GM12878 (cell line): ENCODE data around the gene KLHL1. TPM values are rescaled to one million over a fixed set of nuclear protein-coding genes. Genes with fewer than 3 reads are reported as not detected.

Experiments used
- ATAC-seq: fragments of 200-7000 bp; cut with Tn5 transposase; 3 replicates; pipeline ENCODE4 v1.9.1; 2020; ENCODE audit warnings: mild to moderate bottlenecking, moderate library complexity
- BruUV-seq: library from RNA; stranded (reverse); fragments of 400-500 nt; replicated peaks from 2 replicates; lab custom pipeline; 2021; lab: Mats Ljungman, UMichigan
- CTCF ChIA-PET: fragments of 300-600 bp; sonication (Branson Sonifier 250); formaldehyde crosslinking; extraction: SDS; loops from one replicate; lab custom pipeline; 2021; ENCODE audit warnings: inconsistent platforms; lab: Yijun Ruan, JAX
- POLR2A ChIA-PET: fragments of 350-600 bp; formaldehyde crosslinking; extraction: SDS; loops from one replicate; lab custom pipeline; 2021; ENCODE audit warnings: inconsistent platforms; lab: Charles Lee
- RAD21 ChIA-PET: fragments of 300-600 bp; sonication (Branson Sonifier 250); formaldehyde crosslinking; loops from one replicate; lab custom pipeline; 2023; ENCODE audit warnings: antibody characterized with exemption; ENCODE audit not compliant: unreplicated experiment; lab: Charles Lee
- SMC1A ChIA-PET: fragments of 300-600 bp; sonication (Branson Sonifier 250); formaldehyde crosslinking; loops from one replicate; lab custom pipeline; 2023; ENCODE audit not compliant: unreplicated experiment, uncharacterized antibody; lab: Charles Lee
- DNase-seq: peaks from one replicate; pipeline ENCODE4 v3.0.0-alpha.2; 2011; ENCODE audit warnings: low read depth, low spot score
- FAIRE-seq: peaks from 3 replicates; lab custom pipeline; 2011; peaks lifted over from hg19 to GRCh38; lab: Jason Lieb, UNC
- H2AFZ ChIP-seq: 2 replicates; pipeline ENCODE4 v1.6.0; 2011; ENCODE audit warnings: low read depth, low read length, control low read depth; ENCODE audit not compliant: control insufficient read depth
- H3K27ac ChIP-seq: 2 replicates; pipeline ENCODE4 v1.5.1; 2011; ENCODE audit warnings: control low read depth; ENCODE audit not compliant: control insufficient read depth, insufficient read depth
- H3K27me3 ChIP-seq, 2 experiments: replicated peaks in 1 of 2; 2 replicates each; pipeline versions ENCODE4 v1.6.0 to v1.6.1; 2011; ENCODE audit warnings: low read length in 1 of 2; ENCODE audit not compliant: control insufficient read depth in 2 of 2, insufficient read depth in 2 of 2
- H3K36me3 ChIP-seq, 2 experiments: 2 replicates each; pipeline ENCODE4 v1.5.1; 2011; ENCODE audit warnings: low read length in 1 of 2; ENCODE audit not compliant: control insufficient read depth in 2 of 2, insufficient read depth in 2 of 2
- H3K4me1 ChIP-seq: 2 replicates; pipeline ENCODE4 v1.6.1; 2011; ENCODE audit warnings: mild to moderate bottlenecking, low read length, moderate library complexity, mixed read lengths; ENCODE audit not compliant: control insufficient read depth, insufficient read depth
- H3K4me2 ChIP-seq: 2 replicates; pipeline ENCODE4 v1.6.0; 2011; ENCODE audit warnings: control low read depth; ENCODE audit not compliant: control insufficient read depth, insufficient read depth
- H3K4me3 ChIP-seq: fragments of 200-600 bp; sonication (generic); 2 replicates; pipeline ENCODE4 v1.5.1; 2016
- H3K79me2 ChIP-seq: 2 replicates; pipeline ENCODE4 v1.6.0; 2011; ENCODE audit warnings: low read length; ENCODE audit not compliant: control insufficient read depth, insufficient read depth
- H3K9ac ChIP-seq: 2 replicates; pipeline ENCODE4 v1.8.0; 2011; ENCODE audit warnings: low read length, control low read depth, mixed read lengths; ENCODE audit not compliant: control insufficient read depth, insufficient read depth
- H3K9me3 ChIP-seq: replicated peaks from 3 replicates; pipeline ENCODE4 v1.5.1; 2011; ENCODE audit warnings: mild to moderate bottlenecking, low read length; ENCODE audit not compliant: control insufficient read depth, insufficient read depth
- H4K20me1 ChIP-seq: 2 replicates; pipeline ENCODE4 v1.6.0; 2011; ENCODE audit not compliant: control insufficient read depth, insufficient read depth
- BCL11A ChIP-seq: IDR thresholded peaks from 2 replicates; pipeline ENCODE4 v1.6.1; 2011; ENCODE audit warnings: low read depth, low read length
- CBX5 ChIP-seq: sonication (generic); IDR thresholded peaks from 2 replicates; pipeline ENCODE4 v1.6.1; 2016; ENCODE audit warnings: low read depth, moderate library complexity, mild to moderate bottlenecking, inconsistent platforms
- CHD2 ChIP-seq: IDR thresholded peaks from 2 replicates; pipeline ENCODE4 v1.6.1; 2011; ENCODE audit warnings: low read depth, low read length, improper control_type of control experiment, borderline replicate concordance
- EGR1 ChIP-seq, 2 experiments: IDR thresholded peaks; 1 replicate in 1 of 2; 2 replicates in 1 of 2; pipeline ENCODE4 v1.6.1; 2011 to 2012; ENCODE audit warnings: low read depth in 2 of 2, low read length in 2 of 2, borderline replicate concordance in 1 of 2, mild to moderate bottlenecking in 1 of 2, moderate library complexity in 1 of 2
- EP300 ChIP-seq, 2 experiments: fragments of 150-350 bp in 1 of 2; IDR thresholded peaks; 2 replicates each; pipeline ENCODE4 v1.6.1; 2011 to 2012; ENCODE audit warnings: low read depth in 2 of 2, low read length in 2 of 2, borderline replicate concordance in 1 of 2, improper control_type of control experiment in 1 of 2, inconsistent platforms in 1 of 2; ENCODE audit not compliant: control insufficient read depth in 1 of 2
- RB1 ChIP-seq: fragments of 450-650 bp; formaldehyde crosslinking; IDR thresholded peaks from 2 replicates; pipeline ENCODE4 v1.6.1; 2017; ENCODE audit warnings: mild to moderate bottlenecking, borderline replicate concordance
- SMAD5 ChIP-seq: IDR thresholded peaks from 2 replicates; pipeline ENCODE4 v1.6.1; 2016; ENCODE audit warnings: antibody characterized with exemption, low read depth
- TARDBP ChIP-seq: IDR thresholded peaks from 2 replicates; pipeline ENCODE4 v1.6.1; 2016; ENCODE audit warnings: borderline replicate concordance
- WGBS: methylation state at CpG from one replicate; pipeline ENCODE4 v1.1.6; 2016; ENCODE audit warnings: low lambda C conversion rate; ENCODE audit not compliant: insufficient replicate concordance, insufficient coverage; ENCODE audit errors: missing lambda C conversion rate; 5-methylcytosine and 5-hydroxymethylcytosine counted together
- in situ Hi-C: fragments of 300-500 bp; cut with MboI; formaldehyde crosslinking; loops from 9 replicates; pipeline ENCODE4 v1.14.3; 2018; ENCODE audit warnings: mixed read lengths
- intact Hi-C: fragments of 100-400 bp; cut with micrococcal nuclease; formaldehyde crosslinking; loops from one replicate; pipeline ENCODE4 v1.14.2; 2022; ENCODE audit not compliant: unreplicated experiment
- polyA plus RNA-seq, 11 experiments: library from polyadenylated mRNA; depleted of rRNA in 4 of 11; unstranded in 6 of 11; stranded (reverse) in 5 of 11; fragments of >200 nt; fragmentation: Nextera tagmentation in 4 of 11; fragmentation: Illumina TruSeq in 1 of 11; extraction: Ambion mirVana in 4 of 11; extraction: Trizol in 1 of 11; gene quantifications; 1 replicate in 1 of 11; 2 replicates in 10 of 11; pipeline versions ENCODE4 v1.2.1 to v1.2.3, GENCODE V29; 2011 to 2016; ENCODE audit warnings: inconsistent platforms in 2 of 11, missing spikeins in 2 of 11, low read depth in 1 of 11
- total RNA-seq, 4 experiments: library from RNA; depleted of rRNA in 3 of 4; stranded (reverse); fragments of >200 nt in 3 of 4; fragmentation: Illumina TruSeq in 1 of 4; extraction: Trizol in 1 of 4; gene quantifications; 2 replicates each; pipeline versions ENCODE4 v1.2.1 to v1.2.3, GENCODE V29; 2013 to 2021
- TF ChIP-seq, protein P1 (sequence below): fragments of 450-650 bp; IDR thresholded peaks from 2 replicates; pipeline ENCODE4 v1.6.1; 2017; ENCODE audit warnings: mild to moderate bottlenecking, moderate library complexity

The KLHL1 gene
- total and polyA plus RNA-seq, 10 of the 15 experiments (the other 5 are each of a cell fraction or from before 2014, with no cell fraction given), result 0.02 to 0.13 (median 0.05) TPM; not detected in 2

DNA sequence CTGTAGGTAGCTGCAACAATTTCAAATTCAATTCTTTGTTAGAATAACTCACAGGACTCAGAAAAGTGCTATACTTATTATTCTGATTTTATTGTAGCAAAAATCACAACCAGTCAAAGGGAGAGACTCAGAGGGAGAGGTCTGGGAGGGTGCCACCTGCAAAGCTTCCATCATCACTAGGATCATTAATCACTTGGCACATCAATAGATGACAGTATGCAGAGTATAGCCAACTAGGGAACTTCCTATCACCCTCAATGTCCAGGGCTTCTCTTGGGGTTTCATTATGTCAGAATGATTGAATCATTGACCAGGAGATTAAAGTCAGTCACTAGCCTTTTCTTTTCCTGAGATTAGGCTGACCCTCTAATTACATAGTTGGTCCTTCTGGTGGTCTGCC lies 432.0 kb downstream of the KLHL1 start:
- no TSS peak for BruUV-seq
- Histone ChIP-seq H3K79me2 (no peaks in the 10 kb centered on the region), H3K27ac (no peak overlapping the region), H3K4me3 (no peak overlapping the region), H4K20me1 (no peaks in the 10 kb centered on the region), H3K36me3 (no peaks in the 10 kb centered on the region)
- ChIA-PET RAD21 (interaction anchor here (1.4 kb wide), 1 partner anchor 7 kb away, joined by 6 read pairs; no protein-coding TSS in a partner anchor), CTCF (interaction anchor here (0.7 to 1.6 kb wide), 5 partner anchors 13 to 189 kb away, joined by 3 to 4 read pairs (median 3); no protein-coding TSS in a partner anchor), POLR2A (no interaction called here)
- in situ Hi-C loops, result no loop called here
- ATAC-seq, result peak; percentile 65
- no peak for TF ChIP-seq SMAD5
- TF ChIP-seq, protein P1, sequence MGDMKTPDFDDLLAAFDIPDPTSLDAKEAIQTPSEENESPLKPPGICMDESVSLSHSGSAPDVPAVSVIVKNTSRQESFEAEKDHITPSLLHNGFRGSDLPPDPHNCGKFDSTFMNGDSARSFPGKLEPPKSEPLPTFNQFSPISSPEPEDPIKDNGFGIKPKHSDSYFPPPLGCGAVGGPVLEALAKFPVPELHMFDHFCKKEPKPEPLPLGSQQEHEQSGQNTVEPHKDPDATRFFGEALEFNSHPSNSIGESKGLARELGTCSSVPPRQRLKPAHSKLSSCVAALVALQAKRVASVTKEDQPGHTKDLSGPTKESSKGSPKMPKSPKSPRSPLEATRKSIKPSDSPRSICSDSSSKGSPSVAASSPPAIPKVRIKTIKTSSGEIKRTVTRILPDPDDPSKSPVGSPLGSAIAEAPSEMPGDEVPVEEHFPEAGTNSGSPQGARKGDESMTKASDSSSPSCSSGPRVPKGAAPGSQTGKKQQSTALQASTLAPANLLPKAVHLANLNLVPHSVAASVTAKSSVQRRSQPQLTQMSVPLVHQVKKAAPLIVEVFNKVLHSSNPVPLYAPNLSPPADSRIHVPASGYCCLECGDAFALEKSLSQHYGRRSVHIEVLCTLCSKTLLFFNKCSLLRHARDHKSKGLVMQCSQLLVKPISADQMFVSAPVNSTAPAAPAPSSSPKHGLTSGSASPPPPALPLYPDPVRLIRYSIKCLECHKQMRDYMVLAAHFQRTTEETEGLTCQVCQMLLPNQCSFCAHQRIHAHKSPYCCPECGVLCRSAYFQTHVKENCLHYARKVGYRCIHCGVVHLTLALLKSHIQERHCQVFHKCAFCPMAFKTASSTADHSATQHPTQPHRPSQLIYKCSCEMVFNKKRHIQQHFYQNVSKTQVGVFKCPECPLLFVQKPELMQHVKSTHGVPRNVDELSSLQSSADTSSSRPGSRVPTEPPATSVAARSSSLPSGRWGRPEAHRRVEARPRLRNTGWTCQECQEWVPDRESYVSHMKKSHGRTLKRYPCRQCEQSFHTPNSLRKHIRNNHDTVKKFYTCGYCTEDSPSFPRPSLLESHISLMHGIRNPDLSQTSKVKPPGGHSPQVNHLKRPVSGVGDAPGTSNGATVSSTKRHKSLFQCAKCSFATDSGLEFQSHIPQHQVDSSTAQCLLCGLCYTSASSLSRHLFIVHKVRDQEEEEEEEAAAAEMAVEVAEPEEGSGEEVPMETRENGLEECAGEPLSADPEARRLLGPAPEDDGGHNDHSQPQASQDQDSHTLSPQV, result no peak
- TF ChIP-seq, all 136 proteins: peak for 0
- FAIRE-seq (no peak), DNase-seq (no peak)
- Histone ChIP-seq H3K4me1 (no peaks in the 10 kb centered on the region), H3K4me2 (no peak overlapping the region), H3K9me3 (no peaks in the 10 kb centered on the region), H2AFZ (no peak overlapping the region), H3K27me3 (no peaks in the 10 kb centered on the region), H3K9ac (no peak overlapping the region)
- intact Hi-C loops, result no loop called here
- SMC1A ChIA-PET, result interaction anchor here (0.8 to 1.8 kb wide), 6 partner anchors 9 to 87 kb away, joined by 3 to 8 read pairs (median 4); no protein-coding TSS in a partner anchor

DNA sequence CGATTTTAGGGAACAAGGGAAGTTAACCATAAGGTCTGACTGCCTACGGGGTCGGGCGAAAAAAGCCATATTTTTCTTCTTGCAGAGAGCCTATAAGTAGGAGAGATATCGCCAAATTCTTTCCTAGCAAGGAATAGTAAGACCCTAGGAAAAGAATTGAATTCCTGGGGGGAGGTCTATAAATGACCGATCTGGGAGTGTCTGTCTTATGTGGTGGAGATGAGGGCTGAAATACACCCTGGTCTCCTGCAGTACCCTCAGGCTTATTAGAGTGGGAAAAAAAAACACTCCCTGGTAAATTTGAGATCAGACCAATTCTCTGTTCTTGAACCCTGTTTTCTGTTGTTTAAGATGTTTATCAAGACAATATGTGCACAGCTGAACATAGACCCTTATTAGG lies 448.1 kb downstream of the KLHL1 start:
- intact Hi-C loops, result no loop called here
- Histone ChIP-seq H3K4me1 (no peaks in the 10 kb centered on the region), H2AFZ (no peak overlapping the region), H3K4me3 (no peak overlapping the region), H3K4me2 (no peak overlapping the region), H3K27ac (no peak overlapping the region), H3K27me3 (no peaks in the 10 kb centered on the region), H3K9me3 (no peaks in the 10 kb centered on the region), H3K36me3 (no peaks in the 10 kb centered on the region), H4K20me1 (no peaks in the 10 kb centered on the region), H3K9ac (no peak overlapping the region), H3K79me2 (no peaks in the 10 kb centered on the region)
- FAIRE-seq, result no peak
- POLR2A ChIA-PET, result no interaction called here
- TF ChIP-seq TARDBP, result no peak
- TF ChIP-seq EGR1 (IDR thresholded peaks at IDR 0.05; ENCODE audit: borderline replicate concordance in 1 of 2, low read depth in 2 of 2, low read length in 2 of 2), result no peak
- peak; percentile 79; the same call in 1 of the 2 replicates for TF ChIP-seq CBX5
- no peak for TF ChIP-seq CHD2
- no peak for TF ChIP-seq BCL11A
- TF ChIP-seq EP300 (IDR thresholded peaks at IDR 0.05; ENCODE audit: borderline replicate concordance in 1 of 2, control insufficient read depth in 1 of 2, low read depth in 2 of 2, low read length in 2 of 2), result no peak
- TF ChIP-seq RB1, result no peak
- 31% methylated on average over 6 of the region's 6 CpGs for WGBS
- RAD21 ChIA-PET, result no interaction called here
- no peak for ATAC-seq
- SMC1A ChIA-PET, result interaction anchor here (1.3 kb wide), 1 partner anchor 10 kb away, joined by 4 read pairs; no protein-coding TSS in a partner anchor
- DNase-seq, result no peak
- in situ Hi-C loops, result no loop called here
- no TSS peak for BruUV-seq
- CTCF ChIA-PET, result no interaction called here
